H1 (cell line): ENCODE data around the gene ADCY5. TPM values are rescaled to one million over a fixed set of nuclear protein-coding genes. Genes with fewer than 3 reads are reported as not detected.

Experiments
- CTCF ChIA-PET: fragments of 300-600 bp; sonication (Branson Sonifier 250); formaldehyde crosslinking; loops from one replicate; lab custom pipeline; 2021; ENCODE audit not compliant: partially characterized antibody; lab: Charles Lee
- POLR2A ChIA-PET: fragments of 300-600 bp; sonication (Branson Sonifier 250); formaldehyde crosslinking; loops from one replicate; lab custom pipeline; 2021; ENCODE audit warnings: inconsistent platforms; ENCODE audit not compliant: partially characterized antibody; lab: Charles Lee
- DNase-seq, 2 experiments: peaks; one replicate each; pipeline versions ENCODE4 v3.0.0 to v3.0.0-alpha.2; 2010 to 2022; ENCODE audit warnings: low spot score in 2 of 2, low read depth in 1 of 2, mixed read lengths in 1 of 2
- FAIRE-seq: peaks from 2 replicates; lab custom pipeline; 2011; peaks lifted over from hg19 to GRCh38; lab: Jason Lieb, UNC
- H2AFZ ChIP-seq: 2 replicates; pipeline ENCODE4 v1.8.1; 2012; ENCODE audit warnings: low read length, inconsistent platforms
- H2AK5ac ChIP-seq: 2 replicates; pipeline ENCODE4 v1.6.1; 2013; ENCODE audit warnings: low read depth, low read length
- H2BK120ac ChIP-seq: replicated peaks from 2 replicates; pipeline ENCODE3; 2013; ENCODE audit warnings: low read depth, low read length, inconsistent platforms
- H2BK12ac ChIP-seq: 2 replicates; pipeline ENCODE4 v1.6.1; 2013; ENCODE audit warnings: low read depth, low read length
- H2BK15ac ChIP-seq: 2 replicates; pipeline ENCODE4 v1.6.1; 2013; ENCODE audit warnings: low read length
- H2BK20ac ChIP-seq: 2 replicates; pipeline ENCODE4 v1.6.1; 2013; ENCODE audit warnings: low read length
- H2BK5ac ChIP-seq: 2 replicates; pipeline ENCODE4 v1.6.1; 2013; ENCODE audit warnings: low read depth, low read length
- H3K14ac ChIP-seq: 2 replicates; pipeline ENCODE4 v1.6.1; 2013; ENCODE audit warnings: inconsistent platforms; ENCODE audit not compliant: insufficient read length
- H3K18ac ChIP-seq: 2 replicates; pipeline ENCODE4 v1.6.1; 2013; ENCODE audit warnings: low read length; ENCODE audit errors: extremely low read depth
- H3K23ac ChIP-seq: 2 replicates; pipeline ENCODE4 v1.6.1; 2013; ENCODE audit warnings: inconsistent platforms; ENCODE audit not compliant: insufficient read length
- H3K23me2 ChIP-seq: 2 replicates; pipeline ENCODE4 v1.6.1; 2013; ENCODE audit warnings: low read depth, low read length
- H3K27ac ChIP-seq: 2 replicates; pipeline ENCODE4 v1.6.1; 2011; ENCODE audit warnings: low read depth, low read length, inconsistent platforms
- H3K27me3 ChIP-seq, 4 experiments: replicated peaks in 1 of 4; 1 replicate in 1 of 4; 2 replicates in 3 of 4; pipeline versions ENCODE4 v1.6.1 to v1.8.1; 2011 to 2013; ENCODE audit warnings: low read length in 3 of 4, mild to moderate bottlenecking in 3 of 4, inconsistent platforms in 2 of 4, mixed read lengths in 2 of 4, moderate library complexity in 1 of 4; ENCODE audit not compliant: control insufficient read depth in 3 of 4, insufficient read depth in 3 of 4; ENCODE audit errors: extremely low read depth in 1 of 4
- H3K36me3 ChIP-seq, 4 experiments: 2 replicates each; pipeline versions ENCODE4 v1.6.1 to v1.8.1; 2011 to 2013; ENCODE audit warnings: mild to moderate bottlenecking in 4 of 4, low read length in 3 of 4, moderate library complexity in 2 of 4, control low read depth in 1 of 4, inconsistent platforms in 1 of 4; ENCODE audit not compliant: insufficient read depth in 4 of 4, control insufficient read depth in 2 of 4
- H3K4ac ChIP-seq: replicated peaks from 2 replicates; pipeline ENCODE3; 2013; ENCODE audit warnings: low read length, low read depth, mixed read lengths, inconsistent platforms; ENCODE audit not compliant: insufficient read length
- H3K4me1 ChIP-seq, 4 experiments: replicated peaks in 1 of 4; 1 replicate in 1 of 4; 2 replicates in 3 of 4; pipeline versions ENCODE4 v1.6.1 to v1.8.1; 2011 to 2013; ENCODE audit warnings: low read length in 3 of 4, inconsistent platforms in 2 of 4, mixed read lengths in 1 of 4; ENCODE audit not compliant: insufficient read depth in 4 of 4, control insufficient read depth in 3 of 4
- H3K4me2 ChIP-seq, 2 experiments: 2 replicates each; pipeline versions ENCODE4 v1.6.1 to v1.8.1; 2011 to 2013; ENCODE audit warnings: low read depth in 2 of 2, low read length in 2 of 2, control low read depth in 1 of 2, inconsistent platforms in 1 of 2, mild to moderate bottlenecking in 1 of 2; ENCODE audit not compliant: insufficient read depth in 1 of 2
- H3K4me3 ChIP-seq, 4 experiments: fragments of 200-600, 300-600 bp in 1 of 4; sonication (generic), shearing (Covaris generic), sonication (Bioruptor Twin) in 1 of 4; 2 replicates each; pipeline versions ENCODE4 v1.5.1 to v1.8.1; 2011 to 2016; ENCODE audit warnings: low read length in 4 of 4, low read depth in 3 of 4, control low read depth in 2 of 4, inconsistent platforms in 2 of 4, mild to moderate bottlenecking in 2 of 4, mixed read lengths in 1 of 4, moderate library complexity in 1 of 4; ENCODE audit not compliant: insufficient read depth in 2 of 4; ENCODE audit errors: extremely low read depth in 1 of 4
- H3K56ac ChIP-seq: replicated peaks from 2 replicates; pipeline ENCODE3; 2013; ENCODE audit warnings: low read depth, mild to moderate bottlenecking, mixed read lengths, low read length, inconsistent platforms; ENCODE audit not compliant: insufficient read length
- H3K79me1 ChIP-seq: 2 replicates; pipeline ENCODE4 v1.6.1; 2013; ENCODE audit warnings: low read depth, low read length, control low read depth
- H3K79me2 ChIP-seq, 2 experiments: 2 replicates each; pipeline versions ENCODE4 v1.6.1 to v1.8.1; 2012 to 2013; ENCODE audit warnings: low read length in 2 of 2, mild to moderate bottlenecking in 2 of 2, inconsistent platforms in 1 of 2; ENCODE audit not compliant: insufficient read depth in 2 of 2, control insufficient read depth in 1 of 2
- H3K9ac ChIP-seq, 4 experiments: replicated peaks in 1 of 4; 1 replicate in 1 of 4; 2 replicates in 3 of 4; pipeline versions ENCODE4 v1.6.1 to v1.8.1; 2011 to 2013; ENCODE audit warnings: low read depth in 3 of 4, low read length in 3 of 4, control low read depth in 2 of 4, mild to moderate bottlenecking in 2 of 4, moderate library complexity in 2 of 4, inconsistent platforms in 1 of 4; ENCODE audit errors: extremely low read depth in 1 of 4
- H3K9me3 ChIP-seq, 2 experiments: 2 replicates each; pipeline versions ENCODE4 v1.6.1 to v1.8.1; 2012 to 2013; ENCODE audit warnings: mild to moderate bottlenecking in 2 of 2, moderate library complexity in 2 of 2, control low read depth in 1 of 2, inconsistent platforms in 1 of 2, low read depth in 1 of 2, low read length in 1 of 2, mixed read lengths in 1 of 2; ENCODE audit not compliant: insufficient read depth in 2 of 2
- H4K20me1 ChIP-seq, 2 experiments: replicated peaks in 1 of 2; 2 replicates each; pipeline versions ENCODE3 to v1.8.1; 2011 to 2013; ENCODE audit warnings: inconsistent platforms in 2 of 2, low read length in 2 of 2, mild to moderate bottlenecking in 1 of 2; ENCODE audit not compliant: insufficient read depth in 2 of 2, control insufficient read depth in 1 of 2
- H4K5ac ChIP-seq: 2 replicates; pipeline ENCODE4 v1.6.1; 2013; ENCODE audit warnings: low read length, low read depth, mixed read lengths, inconsistent platforms; ENCODE audit not compliant: insufficient read length
- H4K8ac ChIP-seq: 2 replicates; pipeline ENCODE4 v1.8.0; 2013; ENCODE audit warnings: mild to moderate bottlenecking, moderate library complexity, low read length, inconsistent platforms; ENCODE audit not compliant: insufficient read depth; ENCODE audit errors: extremely low read depth
- H4K91ac ChIP-seq: replicated peaks from 2 replicates; pipeline ENCODE3; 2013; ENCODE audit warnings: low read length, mixed read lengths, inconsistent platforms; ENCODE audit not compliant: insufficient read length
- FOSL1 ChIP-seq: IDR thresholded peaks from 2 replicates; pipeline ENCODE4 v1.6.1; 2011; ENCODE audit warnings: mild to moderate bottlenecking, low read depth, low read length, moderate library complexity; ENCODE audit not compliant: insufficient read depth
- HDAC2 ChIP-seq, 2 experiments: fragments of 300-600 bp in 1 of 2; sonication (generic) in 1 of 2; IDR thresholded peaks; 2 replicates each; pipeline ENCODE4 v1.6.1; 2011 to 2012; ENCODE audit warnings: low read depth in 2 of 2, low read length in 2 of 2, mild to moderate bottlenecking in 2 of 2, moderate library complexity in 2 of 2, borderline replicate concordance in 1 of 2, inconsistent platforms in 1 of 2
- JUN ChIP-seq: IDR thresholded peaks from 2 replicates; pipeline ENCODE4 v1.6.1; 2011; ENCODE audit warnings: low read depth, mild to moderate bottlenecking, improper control_type of control experiment, low read length
- KDM1A ChIP-seq: fragments of 200-600, 300-600 bp; sonication (generic); IDR thresholded peaks from 2 replicates; pipeline ENCODE4 v1.7.1; 2016; ENCODE audit warnings: mild to moderate bottlenecking, low read length, borderline replicate concordance
- KDM5A ChIP-seq: fragments of 200-600 bp; IDR thresholded peaks from 2 replicates; pipeline ENCODE4 v1.7.1; 2012; ENCODE audit warnings: mild to moderate bottlenecking, low read length, inconsistent platforms, mixed read lengths
- SP1 ChIP-seq: IDR thresholded peaks from 2 replicates; pipeline ENCODE4 v1.6.1; 2011; ENCODE audit warnings: low read depth, low read length
- SRF ChIP-seq: IDR thresholded peaks from 2 replicates; pipeline ENCODE4 v1.6.1; 2011; ENCODE audit warnings: mild to moderate bottlenecking, low read depth, low read length, moderate library complexity
- TCF12 ChIP-seq: IDR thresholded peaks from 2 replicates; pipeline ENCODE4 v1.6.1; 2011; ENCODE audit warnings: low read depth, mild to moderate bottlenecking, low read length
- WGBS, 2 experiments: shearing (Covaris generic) in 1 of 2; methylation state at CpG; one replicate each; pipeline versions ENCODE4 v1.1.6 to v1.1.7; 2013 to 2015; ENCODE audit warnings: low lambda C conversion rate in 2 of 2, mixed read lengths in 2 of 2, inconsistent platforms in 1 of 2, low coverage in 1 of 2, missing lambda C conversion rate in 1 of 2; ENCODE audit not compliant: insufficient replicate concordance in 2 of 2, insufficient coverage in 1 of 2, insufficient read length in 1 of 2; ENCODE audit errors: extremely low coverage in 1 of 2, missing lambda C conversion rate in 1 of 2; 5-methylcytosine and 5-hydroxymethylcytosine counted together
- polyA plus RNA-seq, 7 experiments: library from polyadenylated mRNA; depleted of rRNA in 3 of 7; stranded (reverse) in 5 of 7; unstranded in 2 of 7; fragments of >200 nt in 5 of 7; fragments of 200-250 nt in 2 of 7; gene quantifications; 1 replicate in 5 of 7; 2 replicates in 1 of 7; 4 replicates in 1 of 7; pipeline versions ENCODE4 v1.2.1 to v1.2.3, GENCODE V29; 2011 to 2013; ENCODE audit warnings: missing spikeins in 2 of 7, mixed read lengths in 2 of 7
- total RNA-seq: library from RNA; stranded (reverse); fragmentation: NEBNext Ultra II Directional; extraction: Animal tissue kit (Norgen Biotek cat#: 25700); gene quantifications from 2 replicates; pipeline ENCODE4 v1.2.1, GENCODE V29; 2021
- TF ChIP-seq, protein P1 (sequence below): IDR thresholded peaks from 2 replicates; pipeline ENCODE4 v1.6.1; 2012; ENCODE audit warnings: inconsistent platforms
- TF ChIP-seq, protein P2 (sequence below), 3 experiments: IDR thresholded peaks; 1 replicate in 2 of 3; 2 replicates in 1 of 3; pipeline versions ENCODE4 v1.5.1 to v1.6.1; 2011; ENCODE audit warnings: low read length in 3 of 3, mild to moderate bottlenecking in 3 of 3, inconsistent platforms in 2 of 3, low read depth in 1 of 3, moderate library complexity in 1 of 3; ENCODE audit not compliant: insufficient read depth in 1 of 3; ENCODE audit errors: control extremely low read depth in 1 of 3

Gene ADCY5
- total and polyA plus RNA-seq, 2 of the 8 experiments (the other 6 are each of a cell fraction or from before 2014, with no cell fraction given): 18.9 to 40.8 TPM

DNA sequence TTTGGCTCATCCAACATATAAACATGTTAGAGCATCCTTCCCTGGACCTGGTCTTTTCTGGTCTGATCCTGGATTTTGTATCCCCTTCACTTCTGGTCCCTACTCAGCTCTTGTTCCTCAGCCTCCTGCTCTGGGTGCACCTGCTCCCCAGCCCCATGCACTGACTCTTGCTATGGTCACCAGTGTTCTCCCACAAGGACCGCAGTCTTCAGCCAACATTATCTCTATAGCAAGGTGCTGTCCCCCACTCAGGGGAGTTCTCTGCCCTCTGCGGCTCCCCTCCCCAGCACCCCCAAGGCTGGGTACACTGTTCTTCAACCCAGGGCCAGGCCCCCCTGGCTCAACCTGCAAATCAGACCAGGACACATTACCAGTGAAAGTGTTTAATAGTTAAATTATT lies 167.0 kb downstream of the ADCY5 start:
- Histone ChIP-seq H3K23ac (no peak overlapping the region), H2BK12ac (no peak overlapping the region), H4K5ac (no peak overlapping the region), H3K27me3 (no peaks in the 10 kb centered on the region), H3K27ac (no peak overlapping the region), H4K20me1 (peaks cover 2 to 18% of the 10 kb centered on the region in 2 experiments), H3K36me3 (peaks cover 2 to 24% (median 11%) of the 10 kb centered on the region in 4 experiments; a peak in 5 of 8 replicates), H3K4ac (no peak overlapping the region), H3K9ac (no peak overlapping the region), H2BK20ac (no peak overlapping the region), H4K91ac (no peak overlapping the region), H3K4me3 (no peak overlapping the region), H2BK5ac (no peak overlapping the region), H2AK5ac (no peak overlapping the region), H3K4me2 (no peak overlapping the region), H2BK120ac (no peak overlapping the region), H3K79me2 (no peaks in the 10 kb centered on the region), H3K14ac (no peak overlapping the region), H3K9me3 (no peaks in the 10 kb centered on the region), H4K8ac (no peak overlapping the region), H3K18ac (no peak overlapping the region), H3K56ac (no peak overlapping the region), H3K79me1 (no peaks in the 10 kb centered on the region), H3K4me1 (peaks cover 0 to 10% (median 3%) of the 10 kb centered on the region in 4 experiments; a peak in 5 of 7 replicates), H2BK15ac (no peak overlapping the region), H3K23me2 (no peaks in the 10 kb centered on the region), H2AFZ (no peak overlapping the region)
- ChIA-PET CTCF (interaction anchor here (0.6 to 4.0 kb wide), 17 partner anchors 9 to 158 kb away, joined by 3 to 15 read pairs (median 4); partner anchors contain the start of gene SEC22A), POLR2A (interaction anchor here (0.8 to 2.8 kb wide), 5 partner anchors 9 to 40 kb away, joined by 3 to 11 read pairs (median 3); no protein-coding TSS in a partner anchor)
- WGBS, 2 experiments: 95% methylated on average over 2 of the region's 2 CpGs; no CpG with 5 or more reads in 1 of the 2 experiments
- no peak for DNase-seq
- FAIRE-seq: no peak
- TF ChIP-seq HDAC2 (IDR thresholded peaks at IDR 0.05; ENCODE audit: borderline replicate concordance in 1 of 2, low read depth in 2 of 2, low read length in 2 of 2) (no peak), TCF12 (no peak), SP1 (no peak), SRF (no peak), JUN (no peak), KDM1A (no peak), KDM5A (no peak), FOSL1 (no peak)
- TF ChIP-seq, protein P1, sequence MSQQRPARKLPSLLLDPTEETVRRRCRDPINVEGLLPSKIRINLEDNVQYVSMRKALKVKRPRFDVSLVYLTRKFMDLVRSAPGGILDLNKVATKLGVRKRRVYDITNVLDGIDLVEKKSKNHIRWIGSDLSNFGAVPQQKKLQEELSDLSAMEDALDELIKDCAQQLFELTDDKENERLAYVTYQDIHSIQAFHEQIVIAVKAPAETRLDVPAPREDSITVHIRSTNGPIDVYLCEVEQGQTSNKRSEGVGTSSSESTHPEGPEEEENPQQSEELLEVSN: no peak
- TF ChIP-seq, protein P2, sequence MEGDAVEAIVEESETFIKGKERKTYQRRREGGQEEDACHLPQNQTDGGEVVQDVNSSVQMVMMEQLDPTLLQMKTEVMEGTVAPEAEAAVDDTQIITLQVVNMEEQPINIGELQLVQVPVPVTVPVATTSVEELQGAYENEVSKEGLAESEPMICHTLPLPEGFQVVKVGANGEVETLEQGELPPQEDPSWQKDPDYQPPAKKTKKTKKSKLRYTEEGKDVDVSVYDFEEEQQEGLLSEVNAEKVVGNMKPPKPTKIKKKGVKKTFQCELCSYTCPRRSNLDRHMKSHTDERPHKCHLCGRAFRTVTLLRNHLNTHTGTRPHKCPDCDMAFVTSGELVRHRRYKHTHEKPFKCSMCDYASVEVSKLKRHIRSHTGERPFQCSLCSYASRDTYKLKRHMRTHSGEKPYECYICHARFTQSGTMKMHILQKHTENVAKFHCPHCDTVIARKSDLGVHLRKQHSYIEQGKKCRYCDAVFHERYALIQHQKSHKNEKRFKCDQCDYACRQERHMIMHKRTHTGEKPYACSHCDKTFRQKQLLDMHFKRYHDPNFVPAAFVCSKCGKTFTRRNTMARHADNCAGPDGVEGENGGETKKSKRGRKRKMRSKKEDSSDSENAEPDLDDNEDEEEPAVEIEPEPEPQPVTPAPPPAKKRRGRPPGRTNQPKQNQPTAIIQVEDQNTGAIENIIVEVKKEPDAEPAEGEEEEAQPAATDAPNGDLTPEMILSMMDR (IDR thresholded peaks at IDR 0.05; ENCODE audit: control extremely low read depth in 1 of 3, insufficient read depth in 1 of 3, low read depth in 1 of 3, low read length in 3 of 3): no peak
